Liver (tissue), 9 donors: ENCODE data around the gene PRSS56. TPM values are rescaled to one million over a fixed set of nuclear protein-coding genes. Genes with fewer than 3 reads are reported as not detected.

Experiments used
- DNase-seq: peaks from one replicate; pipeline ENCODE4 v3.0.0-alpha.2; 2017; ENCODE audit warnings: low spot score
- H3K27ac ChIP-seq, 2 donors: one replicate each; pipeline ENCODE4 v1.7.0; 2013; ENCODE audit warnings: inconsistent platforms in 2 of 2, low read length in 2 of 2, control low read depth in 1 of 2, low read depth in 1 of 2, mild to moderate bottlenecking in 1 of 2
- H3K27me3 ChIP-seq, 4 donors: one replicate each; pipeline versions ENCODE4 v1.6.1 to v1.7.0; 2013; ENCODE audit warnings: low read length in 3 of 4, inconsistent platforms in 1 of 4, mild to moderate bottlenecking in 1 of 4, moderate library complexity in 1 of 4; ENCODE audit not compliant: control insufficient read depth in 4 of 4, insufficient read depth in 4 of 4
- H3K36me3 ChIP-seq, 4 donors: one replicate each; pipeline versions ENCODE4 v1.6.1 to v1.7.0; 2013; ENCODE audit warnings: low read length in 3 of 4, mild to moderate bottlenecking in 3 of 4, low read depth in 1 of 4, moderate library complexity in 1 of 4; ENCODE audit not compliant: control insufficient read depth in 4 of 4, insufficient read depth in 3 of 4
- H3K4me1 ChIP-seq, 4 donors: one replicate each; pipeline versions ENCODE4 v1.6.1 to v1.7.0; 2013; ENCODE audit warnings: low read length in 3 of 4, mild to moderate bottlenecking in 3 of 4, moderate library complexity in 1 of 4; ENCODE audit not compliant: control insufficient read depth in 4 of 4, insufficient read depth in 4 of 4
- H3K4me3 ChIP-seq, 3 donors: one replicate each; pipeline versions ENCODE4 v1.6.1 to v1.7.0; 2013; ENCODE audit warnings: low read length in 3 of 3, control low read depth in 1 of 3, low read depth in 1 of 3, mild to moderate bottlenecking in 1 of 3
- H3K9ac ChIP-seq, 2 donors: one replicate each; pipeline ENCODE4 v1.7.0; 2013; ENCODE audit warnings: low read length in 2 of 2, mild to moderate bottlenecking in 2 of 2, moderate library complexity in 2 of 2, control low read depth in 1 of 2, low read depth in 1 of 2
- H3K9me3 ChIP-seq, 4 donors: one replicate each; pipeline versions ENCODE4 v1.6.1 to v1.7.0; 2013; ENCODE audit warnings: low read length in 3 of 4; ENCODE audit not compliant: control insufficient read depth in 4 of 4
- ATF3 ChIP-seq: IDR thresholded peaks from 2 replicates; pipeline ENCODE4 v1.6.1; 2016; ENCODE audit warnings: antibody characterized with exemption
- CTCF ChIP-seq: fragments of 150-350 bp; IDR thresholded peaks from 2 replicates; pipeline ENCODE4 v1.5.1; 2017; ENCODE audit warnings: improper control_type of control experiment, low read depth, low read length; ENCODE audit not compliant: missing input control
- EGR1 ChIP-seq, 2 donors: IDR thresholded peaks; 2 replicates each; pipeline ENCODE4 v1.6.1; 2016 to 2018; ENCODE audit warnings: antibody characterized with exemption in 2 of 2, low read depth in 2 of 2
- FOXA1 ChIP-seq: IDR thresholded peaks from 2 replicates; pipeline ENCODE4 v1.6.1; 2016; ENCODE audit warnings: antibody characterized with exemption
- GABPA ChIP-seq, 2 donors: IDR thresholded peaks in 1 of 2; conservative IDR thresholded peaks in 1 of 2; 2 replicates each; pipeline ENCODE4 v1.6.1; 2016; ENCODE audit warnings: antibody characterized with exemption in 2 of 2, mild to moderate bottlenecking in 1 of 2, moderate library complexity in 1 of 2
- HNF4A ChIP-seq, 2 donors: conservative IDR thresholded peaks; 2 replicates each; pipeline ENCODE4 v1.6.1; 2016; ENCODE audit warnings: antibody characterized with exemption in 2 of 2, mild to moderate bottlenecking in 2 of 2
- HNF4G ChIP-seq: IDR thresholded peaks from 2 replicates; pipeline ENCODE4 v1.6.1; 2016; ENCODE audit warnings: antibody characterized with exemption
- MAX ChIP-seq: IDR thresholded peaks from 2 replicates; pipeline ENCODE4 v1.6.1; 2016; ENCODE audit warnings: antibody characterized with exemption
- REST ChIP-seq: IDR thresholded peaks from 2 replicates; pipeline ENCODE4 v1.6.1; 2016; ENCODE audit warnings: antibody characterized with exemption, mild to moderate bottlenecking
- RXRA ChIP-seq, 2 donors: IDR thresholded peaks; 2 replicates each; pipeline ENCODE4 v1.6.1; 2017 to 2018; ENCODE audit warnings: antibody characterized with exemption in 2 of 2, mild to moderate bottlenecking in 1 of 2
- SP1 ChIP-seq: IDR thresholded peaks from 2 replicates; pipeline ENCODE4 v1.6.1; 2018; ENCODE audit warnings: antibody characterized with exemption, mild to moderate bottlenecking
- TAF1 ChIP-seq: conservative IDR thresholded peaks from 2 replicates; pipeline ENCODE4 v1.6.1; 2016; ENCODE audit warnings: antibody characterized with exemption, mild to moderate bottlenecking
- YY1 ChIP-seq: IDR thresholded peaks from 2 replicates; pipeline ENCODE4 v1.6.1; 2016; ENCODE audit warnings: antibody characterized with exemption, mild to moderate bottlenecking
- ZBTB33 ChIP-seq: IDR thresholded peaks from 2 replicates; pipeline ENCODE4 v1.6.1; 2016; ENCODE audit warnings: antibody characterized with exemption
- WGBS: extraction: QIAGEN DNeasy Blood & Tissue Kit; methylation state at CpG from one replicate; pipeline ENCODE4 v1.1.7; 2013; 5-methylcytosine and 5-hydroxymethylcytosine counted together
- polyA plus RNA-seq, 2 donors: library from polyadenylated mRNA; stranded (reverse) in 1 of 2; unstranded in 1 of 2; fragments of 200-250 nt in 1 of 2; fragments of >200 nt in 1 of 2; fragmentation: Nextera tagmentation in 1 of 2; extraction: Ambion mirVana in 1 of 2; gene quantifications; one replicate each; pipeline versions ENCODE4 v1.2.1 to v1.2.3, GENCODE V29; 2013 to 2015
- total RNA-seq, 2 donors: library from RNA; depleted of rRNA; stranded (reverse); fragments of >200 nt; gene quantifications; one replicate each; pipeline ENCODE4 v1.2.3, GENCODE V29; 2014
- donor health status: healthy.
- donor health status: healthy.
- donor health status: healthy.
- donor health status: healthy.
- donor health status: healthy.

PRSS56 gene
- total and polyA plus RNA-seq, 4 donors: 0.02 TPM; not detected in 3

- TF ChIP-seq CTCF: no peak
- TF ChIP-seq EGR1 (IDR thresholded peaks at IDR 0.05; ENCODE audit: low read depth in 2 of 2): no peak
- no peak for TF ChIP-seq RXRA (IDR thresholded peaks at IDR 0.05)
- no peak for TF ChIP-seq TAF1
Observed at GRCh38 chr2:232522623-232523401, 2.6 kb downstream of the PRSS56 start (continued).

- H3K9ac ChIP-seq: no peak overlapping the region
- H3K4me3 ChIP-seq: peak overlapping the region in 1 of 3 donors; percentile 22
- no peaks in the 10 kb centered on the region for H3K9me3 ChIP-seq
- WGBS: 16% methylated on average over 16 of the region's 16 CpGs
- TF ChIP-seq HNF4A (conservative IDR thresholded peaks at IDR 0.05): no peak
- H3K27me3 ChIP-seq: peaks cover 0 to 10% (median 5%) of the 10 kb centered on the region in 4 donors
- no peak overlapping the region for H3K27ac ChIP-seq
- no peaks in the 10 kb centered on the region for H3K36me3 ChIP-seq
- peaks cover 7 to 22% (median 13%) of the 10 kb centered on the region in 4 donors for H3K4me1 ChIP-seq
- DNase-seq: no peak
Observed at GRCh38 chr2:232523402-232523681, 3.2 kb downstream of the PRSS56 start.

- no peak for DNase-seq
- peaks cover 0 to 10% (median 5%) of the 10 kb centered on the region in 4 donors for H3K27me3 ChIP-seq
- no peaks in the 10 kb centered on the region for H3K9me3 ChIP-seq
- TF ChIP-seq EGR1 (IDR thresholded peaks at IDR 0.05; ENCODE audit: low read depth in 2 of 2) (no peak), HNF4A (conservative IDR thresholded peaks at IDR 0.05) (no peak), ZBTB33 (no peak), GABPA (IDR thresholded peaks at IDR 0.05 in 1 of 2, conservative IDR thresholded peaks at IDR 0.05 in 1 of 2) (no peak), REST (no peak), HNF4G (no peak), ATF3 (no peak), CTCF (no peak), MAX (no peak), TAF1 (no peak), SP1 (no peak), YY1 (no peak), FOXA1 (no peak), RXRA (IDR thresholded peaks at IDR 0.05) (no peak)
- no peak overlapping the region for H3K27ac ChIP-seq
- peak overlapping the region in 1 of 3 donors; percentile 22 for H3K4me3 ChIP-seq
- peaks cover 7 to 22% (median 13%) of the 10 kb centered on the region in 4 donors for H3K4me1 ChIP-seq
- H3K9ac ChIP-seq: no peak overlapping the region
- H3K36me3 ChIP-seq: no peaks in the 10 kb centered on the region
- 2% methylated on average over 75 of the region's 75 CpGs for WGBS
Observed at GRCh38 chr2:232523682-232524597, 3.8 kb downstream of the PRSS56 start.
